Stomach (tissue), 4 donors: Measurements from ENCODE around the gene DNM3.

Experiments
- EP300 ChIP-seq: sonication (generic); formaldehyde crosslinking; IDR thresholded peaks from one replicate; pipeline ENCODE4 v1.6.1; 2017; ENCODE audit warnings: antibody characterized with exemption
- POLR2A ChIP-seq, 4 donors: fragments of 450-650 bp; IDR thresholded peaks; one replicate each; pipeline ENCODE4 v1.6.1; 2016; ENCODE audit warnings: antibody characterized with exemption in 4 of 4, control low read depth in 2 of 4, mild to moderate bottlenecking in 1 of 4, moderate library complexity in 1 of 4
- POLR2AphosphoS5 ChIP-seq, 3 donors: sonication (generic); formaldehyde crosslinking; IDR thresholded peaks; one replicate each; pipeline ENCODE4 v1.6.1; 2016; ENCODE audit warnings: antibody characterized with exemption in 3 of 3
- TF ChIP-seq, protein P1 (sequence below), 7 experiments: fragments of 450-650 bp in 4 of 7; fragments of 200-600 bp in 3 of 7; sonication (generic) in 3 of 7; IDR thresholded peaks; one replicate each; pipeline ENCODE4 v1.5.1; 2016 to 2019; ENCODE audit warnings: antibody characterized with exemption in 7 of 7, control low read depth in 2 of 7, mild to moderate bottlenecking in 1 of 7

DNA sequence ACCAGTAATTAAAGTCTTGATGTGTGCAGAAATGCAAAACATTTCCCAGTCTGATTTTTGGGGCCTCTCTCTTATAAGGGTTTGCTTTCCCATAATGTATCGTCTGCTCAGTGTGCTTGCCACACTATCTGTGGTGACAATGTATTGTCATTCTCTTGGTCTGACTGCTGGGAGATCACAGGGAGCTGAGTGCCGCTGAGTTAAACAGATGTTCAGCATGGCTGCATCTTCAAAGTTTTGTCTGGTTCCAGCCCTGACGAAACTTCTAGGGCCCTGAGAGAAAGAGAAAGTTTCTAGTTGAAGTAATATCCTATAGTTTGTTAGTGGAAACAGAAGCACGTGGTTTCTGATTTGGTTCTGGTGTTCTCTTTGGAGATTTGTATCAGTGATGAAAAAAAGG, 42.6 kb downstream of the DNM3 start:
- TF ChIP-seq, protein P1, sequence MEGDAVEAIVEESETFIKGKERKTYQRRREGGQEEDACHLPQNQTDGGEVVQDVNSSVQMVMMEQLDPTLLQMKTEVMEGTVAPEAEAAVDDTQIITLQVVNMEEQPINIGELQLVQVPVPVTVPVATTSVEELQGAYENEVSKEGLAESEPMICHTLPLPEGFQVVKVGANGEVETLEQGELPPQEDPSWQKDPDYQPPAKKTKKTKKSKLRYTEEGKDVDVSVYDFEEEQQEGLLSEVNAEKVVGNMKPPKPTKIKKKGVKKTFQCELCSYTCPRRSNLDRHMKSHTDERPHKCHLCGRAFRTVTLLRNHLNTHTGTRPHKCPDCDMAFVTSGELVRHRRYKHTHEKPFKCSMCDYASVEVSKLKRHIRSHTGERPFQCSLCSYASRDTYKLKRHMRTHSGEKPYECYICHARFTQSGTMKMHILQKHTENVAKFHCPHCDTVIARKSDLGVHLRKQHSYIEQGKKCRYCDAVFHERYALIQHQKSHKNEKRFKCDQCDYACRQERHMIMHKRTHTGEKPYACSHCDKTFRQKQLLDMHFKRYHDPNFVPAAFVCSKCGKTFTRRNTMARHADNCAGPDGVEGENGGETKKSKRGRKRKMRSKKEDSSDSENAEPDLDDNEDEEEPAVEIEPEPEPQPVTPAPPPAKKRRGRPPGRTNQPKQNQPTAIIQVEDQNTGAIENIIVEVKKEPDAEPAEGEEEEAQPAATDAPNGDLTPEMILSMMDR (IDR thresholded peaks at IDR 0.05), result no peak
- no peak for TF ChIP-seq POLR2AphosphoS5 (IDR thresholded peaks at IDR 0.05)
- TF ChIP-seq POLR2A (IDR thresholded peaks at IDR 0.05), result no peak
- TF ChIP-seq EP300, result no peak
